NAMALWA (cell line): ENCODE data around the gene HPCAL1.

ENCODE experiments used
- DNase-seq: peaks from one replicate; pipeline ENCODE4 v3.0.0-alpha.2; 2015; ENCODE audit warnings: low spot score

The HPCAL1 gene

GRCh38 chr2:10303694-10304378 is 1.1 kb downstream of the HPCAL1 start:
- DNase-seq, result peak; percentile 68

GRCh38 chr2:10304458-10305253 is 2.0 kb downstream of the HPCAL1 start:
- no peak for DNase-seq

GRCh38 chr2:10305254-10305635 is 2.5 kb downstream of the HPCAL1 start:
- no peak for DNase-seq

- no peak for DNase-seq
Observed at GRCh38 chr2:10305715-10306114, 3.0 kb downstream of the HPCAL1 start.

GRCh38 chr2:10306901-10307463 is 4.3 kb downstream of the HPCAL1 start:
- no peak for DNase-seq

DNA sequence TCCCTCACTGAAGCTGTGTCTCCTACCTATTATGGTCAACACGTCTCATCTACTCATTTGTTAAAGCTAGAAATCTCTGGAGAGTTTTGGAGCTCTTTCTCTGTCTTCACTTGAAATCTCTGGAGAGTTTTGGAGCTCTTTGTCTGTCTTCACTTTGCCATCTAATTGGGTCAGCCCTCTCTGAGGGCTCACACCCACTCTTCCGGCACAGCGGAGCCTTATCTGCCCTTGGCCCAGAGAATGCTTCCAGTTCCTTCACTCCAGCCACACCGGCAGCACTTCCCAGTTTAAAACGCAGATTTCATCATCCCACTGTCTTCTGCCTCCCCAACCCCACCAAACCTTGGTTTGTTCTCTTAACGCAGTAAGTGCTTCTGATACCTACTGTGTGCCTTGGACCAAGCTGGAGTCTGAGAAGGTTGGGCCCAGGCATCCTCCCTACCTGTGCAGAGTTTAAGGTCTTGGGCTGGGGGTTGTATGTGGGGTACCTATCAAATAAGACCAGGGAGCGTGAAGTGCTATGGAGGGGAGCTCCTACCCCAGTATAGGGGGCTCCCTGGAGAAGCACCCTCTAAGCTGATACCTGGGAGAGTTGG is 5.0 kb downstream of the HPCAL1 start:
- no peak for DNase-seq

GRCh38 chr2:10308866-10309265 is 6.2 kb downstream of the HPCAL1 start:
- no peak for DNase-seq

DNA sequence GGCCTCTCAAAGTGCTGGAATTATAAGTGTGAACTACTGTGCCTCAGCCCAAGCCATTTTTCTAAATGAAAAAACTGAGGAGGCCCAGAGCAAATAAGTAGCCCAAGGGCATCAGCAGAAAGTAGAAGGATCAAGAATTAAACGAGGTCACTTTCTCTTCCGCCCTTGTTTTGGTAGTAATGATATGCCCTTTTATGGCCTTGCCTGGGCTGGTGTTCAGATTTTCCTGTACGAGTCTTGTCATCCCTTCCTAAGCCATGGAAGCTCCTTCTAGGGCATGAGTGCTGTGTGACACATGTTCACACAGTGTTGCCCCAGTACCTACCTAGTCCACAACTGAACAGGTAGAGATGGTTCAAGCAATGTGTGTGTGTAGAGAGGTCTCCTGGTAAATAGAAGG is 6.6 kb downstream of the HPCAL1 start:
- DNase-seq, result no peak

- no peak for DNase-seq
Observed at GRCh38 chr2:10310309-10310888, 7.7 kb downstream of the HPCAL1 start.

DNA sequence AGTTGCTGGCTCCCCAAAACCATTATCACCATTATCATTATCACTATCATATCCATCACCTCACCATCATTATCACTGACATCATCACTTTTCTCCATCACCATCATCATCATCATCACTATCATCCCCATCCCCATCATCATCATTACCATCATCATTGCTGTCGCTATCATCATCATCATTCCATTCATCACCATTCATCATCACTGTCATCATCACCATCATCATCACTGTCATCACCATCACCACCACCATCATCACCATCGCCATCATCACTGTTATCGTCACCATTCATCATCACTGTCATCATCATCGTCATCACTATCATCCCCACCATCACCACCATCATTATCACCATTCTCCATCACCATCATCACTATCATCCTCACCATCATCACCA is 9.0 kb downstream of the HPCAL1 start:
- no peak for DNase-seq

DNA sequence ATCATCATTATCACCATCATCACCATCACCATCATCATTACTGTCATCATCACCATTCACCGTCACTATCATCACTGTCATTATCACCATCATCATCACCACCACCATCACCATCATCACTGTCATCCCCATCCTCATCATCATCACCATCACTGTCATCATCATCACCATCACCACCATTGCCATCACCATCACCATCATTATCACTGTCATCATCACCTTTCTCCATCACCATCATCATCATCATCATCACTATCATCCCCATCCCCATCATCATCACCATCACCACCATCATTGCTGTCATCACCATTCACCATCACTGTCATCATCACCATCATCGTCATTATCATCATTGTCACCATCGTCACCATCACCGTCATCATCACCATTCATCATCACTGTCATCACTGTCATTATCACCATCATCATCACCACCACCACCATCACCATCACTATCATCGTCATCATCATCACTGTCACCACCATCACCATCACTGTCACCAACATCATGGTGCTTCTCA is 9.8 kb downstream of the HPCAL1 start:
- no peak for DNase-seq

DNA sequence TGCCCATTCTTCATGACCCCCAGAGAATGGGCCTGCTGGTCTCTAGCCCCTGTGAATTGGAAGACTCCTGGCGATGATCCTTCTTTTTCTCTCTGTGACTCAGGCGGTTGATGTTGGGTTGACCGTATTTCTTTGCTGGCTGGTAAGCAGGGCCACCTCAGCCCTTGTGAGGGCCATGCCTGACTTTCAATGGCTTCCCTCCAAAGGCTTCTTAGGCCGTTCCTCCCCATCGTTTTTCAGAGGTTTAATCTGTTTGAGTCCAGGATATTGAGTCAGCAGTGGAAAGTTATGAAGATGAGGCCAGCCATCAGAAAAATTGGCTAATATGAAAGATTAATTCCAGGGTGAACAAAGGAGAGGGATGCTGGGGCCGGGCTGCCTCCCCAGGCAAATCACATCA is 13.6 kb downstream of the HPCAL1 start:
- DNase-seq, result no peak

DNA sequence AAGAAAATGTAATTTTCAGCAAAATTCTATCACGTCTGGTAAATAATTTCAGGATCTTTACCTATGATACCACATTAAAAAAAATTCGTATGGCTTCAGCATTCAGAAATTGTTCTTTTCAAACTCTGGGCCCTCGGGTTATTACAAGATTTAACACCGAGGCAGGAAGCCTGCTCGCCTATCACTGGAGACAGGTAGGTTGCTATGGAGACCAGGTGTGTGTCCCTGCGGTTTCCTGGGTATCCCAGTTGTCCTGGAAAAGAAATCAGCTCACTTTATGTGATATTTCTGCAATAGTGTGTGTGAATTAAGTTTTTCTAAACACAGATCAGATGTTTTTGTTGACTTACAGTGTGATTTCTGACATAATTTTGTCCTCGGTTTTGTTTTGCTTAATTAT is 14.2 kb downstream of the HPCAL1 start:
- DNase-seq, result no peak

GRCh38 chr2:10317646-10318045 is 14.9 kb downstream of the HPCAL1 start:
- DNase-seq, result no peak

- no peak for DNase-seq
Observed at GRCh38 chr2:10318345-10318744, 15.6 kb downstream of the HPCAL1 start.

DNA sequence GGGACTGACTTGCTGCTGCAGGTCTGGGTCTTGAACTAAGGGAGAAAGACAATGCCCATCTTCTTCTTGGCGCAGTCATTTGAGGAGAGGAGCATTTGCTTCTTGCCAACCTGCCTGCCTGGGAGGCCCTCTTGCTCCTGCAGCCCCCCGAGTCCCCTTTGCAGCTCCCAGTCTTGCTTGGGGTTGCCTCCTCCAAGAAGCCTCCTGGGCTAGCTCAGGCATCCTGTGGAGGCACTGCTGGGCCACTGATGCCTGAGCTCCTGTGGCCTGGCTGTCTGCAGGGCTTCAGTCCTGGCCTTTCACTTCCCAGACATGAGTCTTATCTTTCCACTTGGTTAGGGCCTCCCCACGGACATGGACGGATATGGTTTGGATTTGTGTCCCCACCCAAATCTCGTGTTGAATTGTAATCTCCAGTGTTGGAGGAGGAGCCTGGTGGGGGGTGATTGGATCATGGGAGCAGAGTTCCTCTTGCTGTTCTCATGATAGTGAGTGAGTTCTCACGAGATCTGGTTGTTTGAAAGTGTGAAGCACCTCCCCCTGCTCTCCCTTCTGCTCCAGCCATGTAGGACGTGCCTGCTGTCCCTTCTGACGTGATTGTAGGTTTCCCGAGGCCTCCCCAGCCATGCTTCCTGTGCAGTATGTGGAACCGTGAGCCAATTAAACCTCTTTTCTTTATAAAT is 17.3 kb downstream of the HPCAL1 start:
- no peak for DNase-seq

DNA sequence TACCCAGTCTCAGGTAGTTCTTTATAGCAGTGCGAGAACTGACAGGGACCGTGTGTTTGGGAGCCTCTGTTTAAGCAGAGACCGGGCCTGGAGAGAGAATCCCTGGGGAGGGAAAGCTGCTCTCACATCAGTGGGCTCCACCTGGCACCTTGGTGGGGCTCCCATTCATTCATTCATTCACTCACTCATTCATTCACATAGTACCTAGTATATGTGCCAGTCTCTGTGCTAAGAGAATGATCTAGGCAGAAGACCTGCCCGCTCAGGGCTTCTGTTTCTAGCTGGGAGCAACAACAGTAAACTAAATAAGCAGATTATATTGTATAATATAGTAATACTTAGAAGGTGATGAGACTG is 17.8 kb downstream of the HPCAL1 start:
- DNase-seq, result no peak

GRCh38 chr2:10320933-10321332 is 18.2 kb downstream of the HPCAL1 start:
- DNase-seq, result no peak

DNA sequence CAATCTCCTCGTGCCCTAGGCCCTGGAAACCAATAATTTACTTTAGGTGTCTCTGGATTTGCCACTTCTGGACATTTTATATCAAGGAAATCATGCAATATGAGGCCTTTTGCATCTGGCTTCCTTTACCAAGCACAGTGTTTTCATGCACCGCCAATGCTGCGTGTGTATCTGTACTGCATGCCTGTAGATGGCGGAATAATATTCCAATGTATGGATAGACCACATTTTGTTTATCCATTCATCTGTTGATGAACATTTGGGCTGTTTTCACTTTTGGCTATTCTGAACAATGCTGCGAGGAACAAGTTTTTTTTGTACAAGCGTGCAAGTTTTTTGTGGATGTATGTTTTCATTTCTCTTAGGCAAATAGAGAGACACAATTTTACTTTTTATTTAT is 18.9 kb downstream of the HPCAL1 start:
- no peak for DNase-seq

GRCh38 chr2:10322481-10322880 is 19.8 kb downstream of the HPCAL1 start:
- no peak for DNase-seq

DNA sequence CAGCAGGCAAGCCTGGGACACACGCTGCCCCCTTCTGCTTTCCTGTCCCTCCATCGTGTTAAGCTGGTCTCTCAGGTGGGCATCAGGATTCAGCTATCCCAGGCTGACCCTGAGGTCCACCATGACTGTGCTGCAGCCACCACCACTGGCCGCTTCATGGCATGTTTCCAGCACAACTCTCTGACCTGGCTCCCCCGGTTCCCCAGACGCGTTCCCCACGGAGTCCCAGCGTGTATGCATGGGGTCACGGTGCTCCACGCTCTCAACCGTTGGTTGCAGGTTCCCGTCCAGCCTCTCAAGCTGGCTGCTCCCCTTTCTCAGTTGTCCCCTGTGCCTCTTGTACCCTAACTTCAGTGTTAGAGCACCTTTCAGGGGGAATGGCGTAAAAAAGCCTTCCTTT is 20.3 kb downstream of the HPCAL1 start:
- DNase-seq, result no peak

DNA sequence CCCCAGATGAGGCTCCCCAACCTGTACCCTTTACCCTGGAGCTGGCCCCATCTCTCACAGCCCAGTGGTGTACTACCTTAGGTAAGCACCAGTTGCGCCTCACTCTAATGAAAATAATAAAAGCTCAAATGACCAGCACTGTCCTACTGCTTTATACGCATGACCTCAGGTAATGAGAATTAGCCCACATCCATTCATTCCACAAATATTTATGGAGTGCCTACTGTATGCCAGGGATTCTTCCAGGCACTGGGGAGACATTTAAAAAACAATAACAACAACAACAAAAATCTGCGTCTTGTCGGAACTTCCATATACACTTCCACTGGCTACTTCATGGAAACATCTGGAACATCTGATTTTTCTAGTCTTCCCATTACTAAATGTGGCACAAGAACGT is 20.8 kb downstream of the HPCAL1 start:
- no peak for DNase-seq
